T-helper 2 cell treated with Interferon-gamma antibody and Interleukin-4, amounts not matched to agents 100 ng/mL and 5 ng/mL, for 36 hours (primary cell): ENCODE results near the gene TMEM38B. TPM values are rescaled to one million over a fixed set of nuclear protein-coding genes. Genes with fewer than 3 reads are reported as not detected.
"Not testable (repeated sequence)": the region's sequence is repeated elsewhere in the genome, so short reads cannot be mapped to it uniquely, and the experiment has no call there.

ENCODE experiments used
- intact Hi-C: fragments of 100-400 bp; cut with micrococcal nuclease; formaldehyde crosslinking; loops from one replicate; pipeline ENCODE4 v1.15.1; 2023
- total RNA-seq: library from RNA; stranded (reverse); gene quantifications from 2 replicates; pipeline ENCODE4 v1.2.3, GENCODE V29; 2022

The TMEM38B gene
- total RNA-seq, 1 donor from 2014 or later, result 4.5 TPM

DNA sequence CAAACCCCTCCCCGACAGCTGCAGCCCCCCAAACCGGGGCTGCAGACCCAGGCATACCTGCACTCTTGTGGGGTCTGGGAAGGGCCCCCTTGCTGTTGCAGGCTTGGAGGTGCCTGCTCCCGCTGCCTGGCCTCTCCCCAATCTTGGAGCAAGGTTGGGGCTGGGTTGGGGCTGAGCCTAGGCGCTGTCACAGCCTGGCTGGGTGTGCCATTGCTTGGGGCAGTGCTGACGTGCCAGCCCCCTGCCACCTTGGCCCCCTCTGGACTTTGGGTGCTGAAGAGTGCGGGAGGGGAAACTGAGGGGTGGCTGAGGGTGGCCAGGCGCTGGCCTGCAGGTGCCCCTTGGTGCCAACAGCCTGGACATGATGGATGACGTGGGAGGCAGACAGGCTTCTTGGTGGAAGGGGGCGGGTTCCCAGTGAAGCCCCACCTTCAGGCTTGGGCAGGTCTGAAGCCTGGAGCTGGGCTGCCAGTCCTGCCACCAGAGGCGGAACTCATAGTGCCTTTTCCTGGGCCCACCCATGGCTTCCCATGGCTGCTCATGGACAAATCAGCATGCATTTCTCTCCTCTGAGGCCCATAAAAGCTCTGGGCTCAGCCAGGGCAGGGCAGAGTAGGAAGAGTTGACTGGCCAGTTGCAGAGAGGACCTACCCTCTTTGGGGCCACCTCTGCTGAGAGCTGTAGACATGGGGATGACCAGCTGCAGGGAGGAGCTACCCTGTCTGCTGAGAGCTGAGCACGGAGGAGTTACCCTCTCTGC, 19.1 kb downstream of the TMEM38B start:
- intact Hi-C loops, result no loop called here

DNA sequence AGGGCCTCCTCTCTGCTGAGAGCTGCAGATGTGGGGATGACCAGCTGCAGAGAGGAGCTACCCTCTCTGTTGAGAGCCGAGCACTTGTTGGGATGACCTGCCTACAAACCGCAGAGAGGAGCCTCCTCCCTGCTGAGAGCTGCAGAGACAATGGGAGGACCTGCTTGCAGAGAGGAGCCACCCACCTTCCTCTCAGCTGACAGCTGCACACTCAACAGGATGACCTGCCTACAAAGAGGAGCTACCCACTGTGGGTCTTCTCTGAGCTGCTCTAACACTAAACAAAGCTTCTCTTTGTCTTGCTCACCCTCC, 19.6 kb downstream of the TMEM38B start:
- intact Hi-C loops, result no loop called here

DNA sequence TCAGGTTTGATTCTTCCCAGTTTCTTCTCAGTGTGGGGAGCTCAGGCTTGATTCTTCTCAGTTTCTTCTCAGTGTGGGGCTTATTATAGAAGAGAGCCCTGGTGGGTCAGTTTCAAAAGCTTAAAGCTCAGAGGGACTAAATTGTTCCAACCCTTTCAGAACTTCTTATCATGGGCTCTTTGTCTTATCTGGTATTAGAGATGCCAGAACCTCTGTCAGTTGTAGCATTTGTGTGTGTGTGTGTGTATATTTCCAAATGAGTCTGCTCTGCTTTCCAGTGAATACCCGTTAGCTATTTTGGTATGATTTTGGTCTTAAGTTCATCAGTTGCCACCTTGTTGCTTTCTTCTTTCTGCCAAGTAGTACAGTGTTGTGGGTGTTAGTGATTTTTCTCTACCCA, 21.8 kb downstream of the TMEM38B start:
- intact Hi-C loops, result loop anchor here (5.0 kb wide), 1 partner anchor 289 kb away; no protein-coding TSS in a partner anchor

DNA sequence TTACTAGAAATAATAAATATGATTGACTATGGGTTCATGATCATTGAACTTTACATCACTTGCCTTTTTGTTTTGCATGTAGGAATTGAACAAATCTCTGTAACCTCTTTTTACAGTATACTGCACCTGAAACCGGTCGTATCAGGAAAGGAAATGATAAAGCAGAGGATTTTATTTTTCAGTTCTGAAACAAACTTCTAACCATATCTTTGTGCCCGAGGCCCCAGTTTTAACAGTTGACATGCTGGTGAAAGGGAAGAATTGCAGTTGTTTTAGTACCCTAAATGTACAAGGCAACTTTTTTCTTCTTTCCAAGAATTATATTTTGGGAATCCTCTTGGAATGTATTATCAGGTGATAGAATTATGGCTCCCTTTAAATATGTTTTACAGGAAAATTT, 27.8 kb downstream of the TMEM38B start:
- intact Hi-C loops, result no loop called here

DNA sequence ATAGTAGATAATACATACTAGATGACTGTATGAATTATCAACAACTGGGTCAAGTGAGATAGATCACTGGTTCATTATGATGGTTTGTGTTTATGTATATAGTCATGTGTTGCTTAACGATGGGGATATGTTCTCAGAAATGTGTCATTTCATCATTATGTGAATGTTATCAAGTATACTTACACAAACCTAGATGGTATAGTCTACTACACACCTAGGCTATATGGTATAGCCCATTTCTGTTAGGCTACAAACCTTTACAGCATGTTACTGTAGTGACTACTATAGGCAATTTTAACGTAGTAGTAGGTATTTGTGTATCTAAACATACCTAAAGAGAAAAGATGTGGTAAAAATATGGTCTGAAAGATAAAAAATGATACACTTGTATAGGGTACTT, 31.0 kb downstream of the TMEM38B start:
- intact Hi-C loops, result no loop called here

DNA sequence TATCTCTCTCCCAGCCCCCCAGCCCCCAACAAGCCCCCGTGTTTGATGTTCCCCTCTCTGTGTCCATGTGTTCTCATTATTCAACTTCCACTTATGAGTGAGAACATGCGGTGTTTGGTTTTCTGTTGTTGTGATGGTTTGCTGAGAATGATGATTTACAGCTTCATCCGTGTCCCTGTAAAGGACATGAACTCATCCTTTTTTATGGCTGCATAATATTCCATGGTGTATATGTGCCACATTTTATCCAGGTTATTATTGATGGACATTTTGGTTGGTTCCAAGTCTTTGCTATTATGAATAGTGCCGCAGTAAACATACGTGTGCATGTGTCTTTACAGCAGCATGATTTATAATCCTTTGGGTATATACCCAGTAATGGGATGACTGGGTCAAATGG, 33.9 kb downstream of the TMEM38B start:
- intact Hi-C loops, result not testable (repeated sequence)

DNA sequence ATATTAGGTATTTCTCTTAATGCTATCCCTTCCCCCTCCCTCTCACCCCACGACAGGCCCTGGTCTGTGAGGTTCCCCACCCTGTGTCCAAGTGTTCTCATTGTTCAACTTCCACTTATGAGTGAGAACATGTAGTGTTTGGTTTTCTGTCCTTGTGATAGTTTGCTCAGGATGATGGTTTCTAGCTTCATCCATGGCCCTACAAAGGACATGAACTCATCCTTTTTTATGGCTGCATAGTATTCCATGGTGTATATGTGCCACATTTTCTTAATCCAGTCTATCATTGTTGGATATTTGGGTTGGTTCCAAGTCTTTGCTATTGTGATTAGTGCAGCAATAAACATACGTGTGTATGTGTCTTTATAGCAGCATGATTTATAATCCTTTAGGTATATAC, 37.1 kb downstream of the TMEM38B start:
- intact Hi-C loops, result not testable (repeated sequence)

DNA sequence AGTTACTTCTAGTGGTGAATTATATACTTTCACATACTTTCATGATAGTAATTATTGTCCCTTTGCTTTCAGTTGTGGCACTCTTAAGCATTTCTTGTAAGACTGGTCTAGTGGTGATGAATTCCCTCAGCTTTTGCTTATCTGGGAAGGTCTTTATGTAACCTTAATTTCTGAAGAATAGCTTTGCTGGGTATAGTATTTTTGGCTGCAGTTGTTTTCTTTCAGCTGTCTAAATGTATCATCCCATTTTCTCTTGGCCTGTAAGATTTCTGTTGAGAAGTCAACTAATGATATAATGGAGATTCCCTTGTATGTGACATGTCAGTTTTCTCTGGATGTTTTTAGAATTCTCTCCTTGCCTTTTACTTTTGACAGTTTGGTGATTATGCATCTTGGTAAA, 41.0 kb downstream of the TMEM38B start:
- intact Hi-C loops, result no loop called here

DNA sequence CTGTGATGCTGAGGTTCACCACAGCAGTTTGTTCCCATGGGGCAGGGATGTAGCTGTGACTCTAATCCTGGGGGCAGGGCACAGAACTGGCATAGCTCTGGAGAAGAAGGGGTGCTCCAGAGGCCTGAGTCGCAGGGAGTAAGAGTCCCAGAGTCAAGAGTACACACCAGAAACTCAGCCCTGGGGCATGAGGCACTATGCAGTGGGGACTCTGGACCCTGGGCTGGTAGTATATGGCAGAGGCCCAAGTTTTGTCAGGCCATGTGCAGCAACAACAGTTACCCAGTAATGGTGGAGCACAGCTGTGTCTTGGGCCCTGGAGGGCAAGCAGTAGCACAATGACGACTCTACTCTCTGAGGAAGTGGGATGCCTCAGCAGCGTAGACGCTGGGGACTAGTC, 42.9 kb downstream of the TMEM38B start:
- intact Hi-C loops, result no loop called here

DNA sequence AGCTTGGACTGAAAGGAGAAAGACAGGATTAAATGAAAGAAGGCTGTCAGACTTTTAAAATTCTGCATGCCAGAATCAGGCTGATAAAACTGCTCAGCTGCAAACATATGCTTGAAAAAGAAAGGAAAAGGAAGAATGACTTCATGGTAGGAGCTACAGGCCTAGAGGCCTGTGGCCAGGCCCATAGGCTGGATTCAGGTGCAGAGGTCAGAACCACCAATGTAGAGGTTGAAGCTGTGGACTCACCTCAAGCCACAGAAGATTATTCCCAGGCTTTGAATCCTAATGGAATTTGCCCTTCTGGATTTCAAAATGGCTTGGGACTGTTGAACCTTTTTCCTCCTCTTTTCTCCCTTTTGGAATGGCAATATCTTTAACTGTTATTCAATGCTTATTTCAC, 47.7 kb downstream of the TMEM38B start:
- intact Hi-C loops, result no loop called here

DNA sequence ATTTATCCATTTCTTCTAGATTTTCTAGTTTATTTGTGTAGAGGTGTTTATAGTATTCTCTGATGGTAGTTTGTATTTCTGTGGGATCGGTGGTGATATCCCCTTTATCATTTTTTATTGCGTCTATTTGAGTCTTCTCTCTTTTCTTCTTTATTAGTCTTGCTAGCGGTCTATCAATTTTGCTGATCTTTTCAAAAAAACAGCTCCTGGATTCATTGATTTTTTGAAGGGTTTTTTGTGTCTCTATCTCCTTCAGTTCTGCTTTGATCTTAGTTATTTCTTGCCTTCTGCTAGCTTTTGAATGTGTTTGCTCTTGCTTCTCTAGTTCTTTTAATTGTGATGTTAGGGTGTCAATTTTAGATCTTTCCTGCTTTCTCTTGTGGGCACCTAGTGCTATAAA, 53.0 kb downstream of the TMEM38B start:
- intact Hi-C loops, result not testable (repeated sequence)

DNA sequence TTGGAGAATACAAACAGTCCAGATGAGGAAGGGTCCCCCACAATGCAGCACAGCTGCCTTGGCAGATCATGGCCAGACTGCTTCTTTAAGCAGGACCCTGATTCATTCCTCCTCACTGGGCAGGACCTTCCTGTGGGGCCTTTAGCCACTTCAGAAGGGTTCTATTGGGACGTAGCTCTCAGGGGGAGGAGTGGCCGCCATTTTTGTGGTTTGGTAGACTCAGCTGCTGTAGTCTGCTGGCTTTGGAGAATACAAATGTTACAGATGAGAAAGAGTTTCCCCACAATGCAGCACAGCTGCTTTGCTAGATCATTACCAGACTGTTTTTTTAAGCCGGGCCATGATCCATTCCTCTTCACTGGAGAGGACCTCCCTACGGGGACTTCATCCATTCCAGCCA, 57.4 kb downstream of the TMEM38B start:
- intact Hi-C loops, result no loop called here

DNA sequence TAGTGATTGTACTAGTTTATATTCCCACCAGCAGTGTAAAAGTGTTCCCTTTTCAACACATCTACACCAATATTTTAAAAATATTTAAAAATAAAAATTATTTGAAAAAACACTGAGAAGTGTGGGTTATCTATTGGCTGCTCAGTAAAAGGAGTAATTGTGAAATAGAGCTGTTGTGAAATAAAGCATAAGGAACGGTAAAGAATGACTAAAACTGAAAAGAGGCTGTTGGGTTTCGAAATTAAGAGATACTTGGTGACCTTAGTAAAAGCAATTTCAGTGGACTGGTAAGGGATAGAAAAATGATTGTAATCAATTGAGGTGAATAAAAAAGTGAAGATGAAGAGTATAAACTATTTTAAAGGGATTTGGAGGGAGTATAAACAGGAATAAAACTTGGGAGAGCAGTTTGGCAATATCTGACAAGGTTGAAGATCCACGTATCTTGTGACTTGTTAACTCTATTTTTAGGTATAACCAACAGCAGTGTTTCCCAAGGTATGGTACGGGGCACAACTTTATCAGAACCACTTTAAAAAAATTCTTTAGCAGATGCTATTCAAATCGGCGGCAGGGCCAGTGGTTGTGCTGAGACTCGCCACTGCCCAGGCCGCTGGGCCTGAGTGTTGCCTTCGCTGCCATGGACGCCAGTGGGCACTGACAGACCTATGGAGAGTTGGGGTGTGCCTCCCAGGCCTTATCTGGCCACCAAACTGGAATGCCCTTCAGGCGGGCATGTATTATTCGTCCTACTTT, 63.3 kb downstream of the TMEM38B start:
- intact Hi-C loops, result no loop called here

DNA sequence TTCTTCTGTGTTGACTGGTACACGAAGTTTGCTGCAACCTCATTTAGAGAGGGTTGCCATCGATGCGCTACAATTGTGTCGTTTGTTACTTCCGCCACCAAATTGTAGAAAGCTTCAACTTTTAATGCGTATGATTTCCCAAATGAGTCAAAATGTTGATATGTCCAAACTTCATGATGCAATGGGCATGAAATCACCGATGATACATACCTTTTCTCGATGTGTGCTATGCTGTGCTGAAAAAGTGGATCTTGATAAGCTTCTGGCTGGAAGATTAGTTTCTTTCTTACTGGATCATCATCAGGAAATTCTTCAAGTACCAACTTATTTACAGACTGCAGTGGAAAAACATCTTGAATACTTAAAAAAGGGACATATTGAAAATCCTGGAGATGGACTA, 65.7 kb downstream of the TMEM38B start:
- intact Hi-C loops, result no loop called here

DNA sequence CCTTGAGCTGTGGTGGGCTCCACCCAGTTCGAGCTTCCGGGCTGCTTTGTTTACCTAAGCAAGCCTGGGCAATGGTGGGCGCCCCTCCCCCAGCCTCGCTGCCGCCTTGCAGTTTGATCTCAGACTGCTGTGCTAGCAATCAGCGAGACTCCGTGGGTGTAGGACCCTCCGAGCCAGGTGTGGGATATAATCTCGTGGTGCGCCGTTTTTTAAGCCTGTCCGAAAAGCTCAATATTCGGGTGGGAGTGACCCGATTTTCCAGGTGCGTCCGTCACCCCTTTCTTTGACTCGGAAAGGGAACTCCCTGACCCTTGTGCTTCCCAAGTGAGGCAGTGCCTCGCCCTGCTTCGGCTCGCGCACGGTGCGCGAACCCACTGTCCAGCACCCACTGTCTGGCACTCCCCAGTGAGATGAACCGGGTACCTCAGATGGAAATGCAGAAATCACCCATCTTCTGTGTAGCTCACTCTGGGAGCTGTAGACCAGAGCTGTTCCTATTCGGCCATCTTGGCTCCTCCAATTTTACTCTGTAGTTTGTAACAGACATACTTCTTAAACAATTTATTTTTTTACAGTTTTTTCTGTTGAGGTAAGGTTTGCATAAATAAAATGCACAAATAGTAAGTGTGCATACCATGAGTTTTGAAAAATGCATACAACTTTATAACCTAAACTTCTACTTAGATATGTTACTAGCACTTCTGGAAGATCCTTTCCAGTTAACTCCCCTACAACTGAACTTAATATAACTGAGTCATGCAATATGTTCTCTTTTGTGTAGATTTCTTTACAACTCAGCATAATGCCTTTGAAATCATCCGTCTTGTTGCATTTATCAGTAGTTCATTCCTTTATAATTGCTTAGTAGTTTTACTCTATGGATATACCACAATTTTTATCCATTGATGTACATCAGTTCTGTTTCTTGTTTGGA, 88.5 kb downstream of the TMEM38B start:
- intact Hi-C loops, result not testable (repeated sequence)

DNA sequence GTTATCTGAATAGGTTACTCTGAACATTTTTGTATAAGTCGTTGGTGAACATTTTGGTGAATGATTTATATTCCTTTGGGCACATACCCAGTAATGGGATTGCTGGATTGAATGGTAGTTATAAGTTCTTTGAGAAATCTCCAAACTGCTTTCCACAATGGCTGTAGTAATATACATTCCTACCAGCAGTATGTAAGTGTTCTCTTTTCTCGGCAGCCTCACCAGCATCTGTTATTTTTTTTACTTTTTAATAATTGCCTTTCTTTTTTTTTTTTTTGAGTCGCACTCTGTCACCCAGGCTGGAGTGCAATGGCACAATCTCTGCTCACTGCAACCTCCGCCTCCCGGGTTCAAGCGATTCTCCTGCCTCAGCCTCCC, 89.1 kb downstream of the TMEM38B start:
- intact Hi-C loops, result not testable (repeated sequence)

DNA sequence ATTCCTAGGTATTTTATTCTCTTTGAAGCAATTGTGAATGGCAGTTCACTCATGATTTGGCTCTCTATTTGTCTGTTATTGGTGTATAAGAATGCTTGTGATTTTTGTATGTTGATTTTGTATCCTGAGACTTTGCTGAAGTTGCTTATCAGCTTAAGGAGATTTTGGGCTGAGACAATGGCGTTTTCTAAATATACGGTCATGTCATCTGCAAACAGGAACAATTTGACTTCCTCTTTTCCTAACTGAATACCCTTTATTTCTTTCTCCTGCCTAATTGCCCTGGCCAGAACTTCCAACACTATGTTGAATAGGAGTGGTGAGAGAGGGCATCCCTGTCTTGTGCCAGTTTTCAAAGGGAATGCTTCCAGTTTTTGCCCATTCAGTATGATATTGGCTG, 92.5 kb downstream of the TMEM38B start:
- intact Hi-C loops, result not testable (repeated sequence)

DNA sequence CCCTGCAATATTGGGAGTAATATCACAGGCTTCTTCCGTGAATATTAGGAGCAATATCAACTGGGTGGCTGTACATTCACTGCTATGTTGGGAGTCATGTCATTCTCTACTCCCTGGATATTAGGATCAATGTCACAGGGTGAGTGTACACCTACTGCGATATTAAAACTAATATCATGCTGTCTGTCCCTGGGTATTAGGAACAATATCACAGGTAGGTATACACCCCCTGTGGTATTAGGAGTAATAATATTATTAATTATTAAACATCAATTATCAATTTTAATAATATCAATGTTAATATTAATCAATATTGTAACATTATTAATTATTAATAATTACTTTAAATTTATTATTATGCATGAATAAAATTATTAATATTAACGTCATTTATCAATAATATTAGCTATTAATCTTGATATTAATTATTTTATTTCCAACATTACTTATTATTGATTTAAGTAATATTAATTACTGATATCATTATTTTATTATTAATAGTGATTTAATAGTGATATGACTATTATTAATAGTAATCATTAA, 121.9 kb downstream of the TMEM38B start:
- intact Hi-C loops, result no loop called here

DNA sequence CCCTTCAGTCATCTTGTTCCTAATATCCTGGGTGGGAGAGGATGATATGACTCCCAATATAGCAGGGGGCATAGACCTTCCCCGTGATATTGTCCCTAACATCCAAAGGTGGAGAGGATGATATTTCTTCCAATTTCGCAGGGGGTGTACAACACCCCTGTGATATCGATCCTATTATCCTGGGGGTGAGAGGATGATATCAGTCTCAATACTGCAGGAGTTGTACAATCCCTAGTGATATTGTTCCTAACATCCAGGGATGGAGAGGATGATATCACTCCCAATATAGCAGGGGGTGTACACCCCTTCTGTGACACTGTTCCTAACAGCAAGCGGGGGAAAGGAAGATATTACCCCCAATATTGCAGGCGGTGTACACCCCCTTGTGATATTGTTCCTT, 122.6 kb downstream of the TMEM38B start:
- intact Hi-C loops, result no loop called here

DNA sequence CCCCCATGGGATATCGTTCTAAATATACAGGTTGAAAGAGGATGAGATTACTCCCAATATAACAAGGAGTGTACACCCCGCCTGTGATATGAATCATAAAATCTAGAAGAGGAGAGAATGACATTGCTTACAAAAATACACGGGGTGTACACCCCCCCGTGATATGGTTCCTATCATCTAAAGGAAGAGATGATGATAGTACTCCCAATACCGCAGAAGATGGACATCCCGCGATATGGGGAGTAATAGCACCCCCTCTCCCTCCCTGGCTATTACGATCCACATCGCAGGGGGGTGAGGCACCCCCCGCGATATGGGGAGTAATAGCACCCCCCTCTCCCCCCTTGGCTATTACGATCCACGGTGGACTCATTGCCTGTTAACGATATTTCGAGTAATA, 124.6 kb downstream of the TMEM38B start:
- intact Hi-C loops, result no loop called here

DNA sequence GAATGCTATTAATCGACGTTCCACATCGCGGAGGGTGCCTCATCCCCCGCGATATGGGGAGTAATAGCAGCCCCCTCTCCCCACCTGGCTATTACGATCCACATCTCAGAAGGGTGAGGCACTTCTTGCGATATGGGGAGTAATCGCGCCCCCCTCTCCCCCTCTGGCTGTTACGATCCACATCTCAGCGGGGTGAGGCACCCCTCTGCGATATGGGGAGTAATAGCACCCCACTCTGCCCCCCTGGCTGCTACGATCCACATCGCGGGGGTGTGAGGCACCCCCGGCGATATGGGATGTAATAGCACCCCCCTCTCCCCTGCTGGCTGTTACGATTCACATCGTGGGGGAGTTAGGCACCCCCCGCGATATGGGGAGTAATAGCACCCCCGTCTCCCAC, 128.5 kb downstream of the TMEM38B start:
- intact Hi-C loops, result no loop called here
